Chondrocyte (in vitro differentiated cells): ENCODE results near the gene ACBD7. TPM values are rescaled to one million over a fixed set of nuclear protein-coding genes. Genes with fewer than 3 reads are reported as not detected.

Experiments used
- DNase-seq: peaks from one replicate; pipeline ENCODE4 v3.0.0; 2021; ENCODE audit warnings: mixed read lengths, low spot score
- H3K27ac Mint-ChIP-seq: one replicate; pipeline ENCODE4 v1.8.0; 2021; ENCODE audit warnings: mild to moderate bottlenecking, moderate library complexity, mixed read lengths; ENCODE audit not compliant: unreplicated experiment
- H3K27me3 Mint-ChIP-seq: 2 replicates; pipeline ENCODE4 v1.8.0; 2021; ENCODE audit warnings: low read depth, mixed read lengths
- H3K36me3 Mint-ChIP-seq: 2 replicates; pipeline ENCODE4 v1.8.0; 2021; ENCODE audit warnings: low read depth, mixed read lengths
- H3K4me1 Mint-ChIP-seq: 2 replicates; pipeline ENCODE4 v1.8.0; 2021; ENCODE audit warnings: low read depth, mild to moderate bottlenecking, mixed read lengths
- H3K4me3 Mint-ChIP-seq: one replicate; pipeline ENCODE4 v1.8.0; 2021; ENCODE audit warnings: mild to moderate bottlenecking, moderate library complexity, mixed read lengths; ENCODE audit not compliant: unreplicated experiment
- H3K9me3 Mint-ChIP-seq: 2 replicates; pipeline ENCODE4 v1.8.0; 2021; ENCODE audit warnings: low read depth, mixed read lengths
- CTCF ChIP-seq: fragments of 200-600 bp; sonication (generic); IDR thresholded peaks from 2 replicates; pipeline ENCODE4 v1.5.0; 2021; ENCODE audit warnings: antibody characterized with exemption, mild to moderate bottlenecking, moderate library complexity
- total RNA-seq: library from RNA; stranded (reverse); gene quantifications from 3 replicates; pipeline ENCODE4 v1.2.1, GENCODE V29; 2021

The ACBD7 gene
- total RNA-seq, 1 donor from 2014 or later = 2.2 TPM

GRCh38 chr10:15035385-15036301 lies 52.9 kb downstream of the ACBD7 start:
- DNase-seq = no peak
- peaks cover 4% of the 10 kb centered on the region for H3K27me3 Mint-ChIP-seq
- H3K36me3 Mint-ChIP-seq = peaks cover 2% of the 10 kb centered on the region
- no peak overlapping the region for H3K4me3 Mint-ChIP-seq
- peaks cover 18% of the 10 kb centered on the region for H3K4me1 Mint-ChIP-seq
- peak overlapping the region; percentile 55 for H3K27ac Mint-ChIP-seq
- peaks cover 7% of the 10 kb centered on the region for H3K9me3 Mint-ChIP-seq
- TF ChIP-seq CTCF = no peak

- no peak overlapping the region for H3K4me3 Mint-ChIP-seq
- H3K27ac Mint-ChIP-seq = no peak overlapping the region
- TF ChIP-seq CTCF = no peak
- no peak for DNase-seq
- no peaks in the 10 kb centered on the region for H3K36me3 Mint-ChIP-seq
- no peaks in the 10 kb centered on the region for H3K27me3 Mint-ChIP-seq
- no peaks in the 10 kb centered on the region for H3K9me3 Mint-ChIP-seq
- peaks cover 14% of the 10 kb centered on the region for H3K4me1 Mint-ChIP-seq
These were observed 60.8 kb downstream of the ACBD7 start for GRCh38 chr10:15027741-15028140.

Other genes with a start within 250 kb of the ACBD7 start
- gene SUV39H2, start 209.9 kb downstream of the ACBD7 start, total RNA-seq = 8.3 to 13.1 TPM (median 9.2 TPM) in 3 replicates
- 7.1 to 7.4 TPM (median 7.4 TPM) in 3 replicates for gene DCLRE1C, start 134.7 kb downstream of the ACBD7 start, total RNA-seq
- gene MEIG1, start 129.4 kb downstream of the ACBD7 start, total RNA-seq = not detected in 3 replicates
- gene OLAH, start 44.8 kb downstream of the ACBD7 start, total RNA-seq = 1.9 to 3.4 TPM (median 2.1 TPM) in 3 replicates
- gene RPP38, start 8.6 kb upstream of the ACBD7 start, total RNA-seq = 13.2 to 14.3 TPM (median 13.5 TPM) in 3 replicates
- gene NMT2, start 79.9 kb upstream of the ACBD7 start, total RNA-seq = 13.7 to 16.0 TPM (median 14.5 TPM) in 3 replicates